Measurements from ENCODE around the gene SUGT1.
"Not testable (repeated sequence)": the region's sequence is repeated elsewhere in the genome, so short reads cannot be mapped to it uniquely, and the experiment has no call there.

SUGT1 gene

DNA sequence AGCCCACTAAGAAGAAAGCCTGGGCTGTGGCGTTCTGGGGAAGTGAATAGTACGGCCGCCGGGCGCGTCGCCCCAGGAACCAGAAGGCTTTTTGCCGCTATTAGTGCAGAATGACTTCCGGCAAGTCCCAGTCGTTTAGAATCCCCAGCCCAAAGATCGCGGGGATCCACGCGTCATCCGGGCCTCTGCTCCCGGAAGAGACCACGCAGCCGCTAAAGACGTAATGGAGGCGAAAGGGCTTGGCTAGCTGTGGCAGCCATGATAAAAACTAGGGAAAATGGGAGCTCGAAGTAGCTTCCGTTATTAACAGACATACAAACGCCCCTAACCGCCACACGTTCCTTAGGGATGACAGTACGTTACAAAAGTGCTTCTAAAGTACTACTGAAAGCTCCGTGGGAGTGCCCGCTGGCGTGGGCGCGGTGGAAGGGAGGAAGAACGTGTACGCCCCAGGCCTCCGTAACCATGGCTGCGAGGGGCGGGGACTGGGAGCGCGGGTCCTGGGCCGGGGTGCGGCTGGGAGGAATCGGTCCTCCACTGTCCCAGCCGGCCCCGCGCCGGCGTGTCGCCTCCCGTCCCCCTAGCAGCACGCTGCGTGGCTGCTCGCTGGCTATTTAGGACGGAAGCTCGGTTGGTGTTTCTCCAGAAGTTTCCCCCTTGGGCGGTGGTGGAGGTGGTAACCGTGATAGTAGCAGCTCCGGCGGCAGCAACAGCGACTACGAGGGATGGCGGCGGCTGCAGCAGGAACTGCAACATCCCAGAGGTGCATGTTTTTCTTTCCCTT lies at the start of gene SUGT1:
Gene SUGT1 (plus strand): TSS at position 641 of the 784 bp plus-strand sequence. CDS start 85 bp downstream, at position 726.
- peak; percentile 98 for ATAC-seq

DNA sequence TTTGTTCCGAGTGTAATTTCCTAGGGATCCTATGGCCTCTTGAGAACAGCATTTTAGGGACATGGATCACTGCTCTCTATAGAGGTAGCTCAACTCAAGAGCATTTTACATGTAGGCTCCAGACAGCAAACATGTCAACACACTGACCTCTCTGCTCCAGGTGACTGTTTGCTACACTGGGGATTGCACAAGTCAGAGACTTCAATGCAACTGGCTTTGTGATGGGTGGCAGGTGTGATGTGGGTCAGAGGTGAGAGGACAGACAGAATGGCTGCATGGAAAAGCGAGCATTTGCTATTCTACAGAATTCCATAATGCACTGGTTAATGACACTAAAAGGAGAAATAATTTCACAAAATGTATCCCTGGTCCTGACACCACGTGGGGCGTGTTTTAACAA lies 49.3 kb upstream of the SUGT1 start:
- not testable (repeated sequence) for H3K9me3 Mint-ChIP-seq

More for the DNA sequence above, at the start of gene SUGT1:
- H3K9me3 Mint-ChIP-seq = no peaks in the 10 kb centered on the region
- H3K4me3 Mint-ChIP-seq = no peak within 1 kb of the TSS
- peak; percentile 91 to 97 for DNase-seq (ENCODE audit: low spot score in 2 of 2)
- peaks cover 29% of the 10 kb centered on the region for H3K36me3 Mint-ChIP-seq
- peaks cover 5% of the 10 kb centered on the region for H3K4me1 Mint-ChIP-seq
- H3K27ac Mint-ChIP-seq = no peak within 1 kb of the TSS

DNA sequence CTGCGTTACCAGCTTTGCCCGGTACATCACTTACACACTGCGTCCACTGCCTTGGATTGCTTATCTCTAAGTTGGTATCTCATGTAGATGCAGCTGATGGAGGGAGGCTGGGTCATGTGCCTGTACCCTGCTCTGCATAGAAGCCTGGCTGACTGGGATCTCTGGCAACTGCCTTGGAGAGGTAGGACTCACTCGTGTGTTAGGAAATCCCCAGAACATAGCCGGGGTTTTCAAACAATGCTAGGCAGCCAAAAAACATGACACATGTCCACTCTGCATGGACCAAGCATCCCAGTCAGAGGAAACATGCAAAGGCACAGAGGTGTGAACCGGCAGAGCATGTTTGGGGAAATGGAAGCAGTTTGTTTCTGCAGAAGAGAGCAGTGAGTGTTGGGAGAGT lies 46.5 kb upstream of the SUGT1 start:
- not testable (repeated sequence) for H3K4me3 Mint-ChIP-seq; H3K9me3 Mint-ChIP-seq; H3K27ac Mint-ChIP-seq; DNase-seq (ENCODE audit: low spot score in 2 of 2); ATAC-seq; H3K4me1 Mint-ChIP-seq; H3K36me3 Mint-ChIP-seq

More for the DNA sequence above, 49.3 kb upstream of the SUGT1 start:
- H3K27ac Mint-ChIP-seq; ATAC-seq; H3K4me3 Mint-ChIP-seq; H3K36me3 Mint-ChIP-seq; H3K4me1 Mint-ChIP-seq; DNase-seq (ENCODE audit: low spot score in 2 of 2): not testable (repeated sequence)

DNA sequence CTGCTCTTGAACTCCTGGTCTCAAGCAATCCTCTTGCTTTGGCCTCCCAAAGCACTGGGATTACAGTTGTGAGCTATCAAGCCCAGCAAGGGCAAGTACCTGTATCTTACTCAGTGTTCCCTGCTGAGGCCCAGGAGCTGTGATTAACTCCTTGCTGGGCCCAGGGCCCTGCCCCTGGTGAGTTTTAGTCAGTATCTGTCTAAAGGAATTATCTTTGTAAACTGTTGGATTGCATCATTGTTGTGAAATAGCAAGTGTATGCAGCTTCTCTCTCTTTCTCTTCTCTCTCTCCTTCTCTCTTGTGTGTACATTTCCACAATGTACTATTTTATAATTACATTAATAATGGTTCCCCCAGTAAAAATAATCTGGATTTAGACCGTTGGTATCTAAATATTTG lies 45.8 kb upstream of the SUGT1 start:
- not testable (repeated sequence) for H3K9me3 Mint-ChIP-seq; DNase-seq (ENCODE audit: low spot score in 2 of 2); H3K4me3 Mint-ChIP-seq; ATAC-seq; H3K36me3 Mint-ChIP-seq; H3K4me1 Mint-ChIP-seq; H3K27ac Mint-ChIP-seq

DNA sequence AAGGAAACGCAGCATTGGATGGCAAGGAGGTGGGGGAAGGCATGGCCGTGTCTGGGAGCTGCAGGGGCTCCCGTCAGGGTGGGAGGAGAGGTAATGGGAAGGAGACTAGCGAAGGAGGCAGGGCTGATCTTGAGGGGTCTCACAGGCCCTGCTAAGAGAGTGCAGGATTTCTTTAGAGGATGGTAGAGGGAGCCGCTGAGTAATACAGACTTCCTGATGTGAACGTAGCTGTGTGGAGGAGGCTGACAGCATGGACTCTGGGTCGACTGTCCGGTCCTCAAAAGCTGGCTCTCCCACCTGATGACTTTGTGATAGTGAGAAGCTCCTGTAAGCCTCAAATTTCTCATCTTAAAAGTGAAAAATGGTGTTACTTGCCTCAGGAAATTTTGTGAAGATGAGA lies 44.5 kb upstream of the SUGT1 start:
- H3K27ac Mint-ChIP-seq = peak overlapping the region; percentile 63
- not testable (repeated sequence) for H3K9me3 Mint-ChIP-seq; H3K36me3 Mint-ChIP-seq; H3K4me3 Mint-ChIP-seq; ATAC-seq; H3K4me1 Mint-ChIP-seq; DNase-seq (ENCODE audit: low spot score in 2 of 2)

DNA sequence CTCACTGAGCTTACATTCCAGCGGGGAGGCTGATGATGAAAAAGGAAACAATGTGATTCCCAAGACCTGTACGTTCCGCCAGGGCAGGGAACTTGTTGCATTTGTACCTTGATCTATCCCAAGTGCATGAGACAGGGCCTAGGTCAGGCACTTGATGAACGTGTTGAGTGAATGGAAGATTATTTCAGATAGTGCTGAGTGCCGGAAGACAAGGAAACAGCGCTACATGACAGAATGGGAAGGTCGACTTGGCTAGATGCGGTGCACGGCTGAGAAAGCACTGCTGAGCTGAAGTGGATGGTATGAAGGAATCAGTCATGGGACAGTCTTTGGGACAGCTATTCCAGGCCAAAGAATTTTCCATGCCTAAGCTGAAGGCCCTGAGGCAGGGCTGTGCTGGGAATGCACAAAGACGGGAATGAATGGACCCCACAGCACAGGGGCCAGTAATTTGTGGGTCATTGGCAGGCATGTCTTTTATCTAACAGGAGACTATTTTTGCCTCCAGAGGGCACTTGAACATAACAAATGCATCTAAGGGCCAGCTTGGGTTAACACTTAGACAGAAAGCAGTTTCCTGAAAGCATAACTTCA lies 43.5 kb upstream of the SUGT1 start:
- H3K27ac Mint-ChIP-seq = peak overlapping the region; percentile 63
- H3K36me3 Mint-ChIP-seq; H3K4me3 Mint-ChIP-seq; H3K4me1 Mint-ChIP-seq; DNase-seq (ENCODE audit: low spot score in 2 of 2); H3K9me3 Mint-ChIP-seq: not testable (repeated sequence)
- ATAC-seq = peak; percentile 70

DNA sequence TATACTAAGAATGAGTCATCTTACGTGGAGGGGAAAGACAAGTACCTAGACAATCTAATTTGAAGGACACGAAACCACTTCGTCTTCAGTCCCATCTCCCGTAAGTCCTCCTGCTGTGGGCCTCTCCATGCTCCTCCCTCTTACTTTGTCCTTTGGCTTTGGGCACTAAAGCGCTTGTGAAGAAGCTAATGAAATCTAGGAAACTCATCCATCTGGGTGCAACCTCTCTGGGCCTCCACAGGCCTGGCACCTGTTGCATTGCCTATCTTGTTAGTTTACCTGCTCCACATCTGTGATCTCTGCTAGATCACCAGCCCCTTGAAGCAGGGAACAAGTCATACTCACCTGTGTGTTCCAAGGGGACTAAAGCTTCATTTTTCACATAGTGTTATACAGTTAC lies 42.5 kb upstream of the SUGT1 start:
- not testable (repeated sequence) for H3K4me3 Mint-ChIP-seq; H3K36me3 Mint-ChIP-seq; H3K9me3 Mint-ChIP-seq; H3K4me1 Mint-ChIP-seq; DNase-seq (ENCODE audit: low spot score in 2 of 2); H3K27ac Mint-ChIP-seq; ATAC-seq

DNA sequence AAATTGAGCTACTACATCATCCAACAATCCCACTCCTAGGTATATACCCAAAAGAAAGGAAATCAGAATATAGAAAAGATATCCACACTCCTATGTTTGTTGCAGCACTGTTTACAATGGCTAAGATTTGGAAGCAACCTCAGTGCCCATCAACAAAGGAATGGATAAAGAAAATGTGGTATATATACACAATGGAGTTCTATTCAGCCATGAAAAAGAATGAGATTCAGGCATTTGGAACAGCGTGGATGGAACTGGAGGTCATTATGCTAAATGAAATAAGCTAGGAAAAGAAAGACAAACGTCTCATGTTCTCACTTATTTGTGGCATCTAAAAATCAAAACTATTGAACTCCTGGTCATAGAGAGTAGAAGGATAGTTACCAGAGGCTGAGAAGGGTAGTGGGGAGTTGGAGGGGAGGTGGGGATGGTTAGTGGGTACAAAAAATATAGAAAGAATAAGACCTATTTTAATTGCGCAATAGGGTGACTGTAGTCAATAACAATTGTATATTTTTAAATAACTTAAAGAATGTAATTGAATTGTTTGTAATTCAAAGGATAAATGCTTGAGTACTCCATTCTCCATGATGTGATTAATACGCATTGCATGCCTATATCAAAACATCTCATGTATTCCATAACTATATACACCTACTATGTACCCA lies 37.4 kb upstream of the SUGT1 start:
- no peak overlapping the region for H3K27ac Mint-ChIP-seq
- H3K36me3 Mint-ChIP-seq = peaks cover 19% of the 10 kb centered on the region
- DNase-seq (ENCODE audit: low spot score in 2 of 2) (no peak), ATAC-seq (no peak)
- peaks cover 15% of the 10 kb centered on the region for H3K4me1 Mint-ChIP-seq
- no peaks in the 10 kb centered on the region for H3K9me3 Mint-ChIP-seq
- H3K4me3 Mint-ChIP-seq = no peak overlapping the region

DNA sequence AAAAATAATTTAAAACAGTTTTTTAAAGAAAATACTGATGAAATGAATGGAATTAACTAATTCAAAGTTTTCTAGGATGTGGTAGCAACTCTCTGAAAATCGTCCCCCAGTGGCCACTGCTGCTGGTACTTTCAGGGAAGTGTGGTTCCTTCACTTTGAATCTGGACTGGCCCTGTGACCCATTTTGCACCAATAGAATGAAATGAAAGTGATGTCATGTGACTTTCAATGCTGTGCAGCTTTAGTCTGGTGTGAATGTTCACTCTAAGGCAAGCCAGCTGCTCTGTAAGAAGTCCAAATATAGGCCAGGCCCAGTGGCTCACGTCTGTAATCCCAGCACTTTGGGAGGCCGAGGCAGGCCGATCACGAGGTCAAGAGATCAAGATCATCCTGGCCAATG lies 36.8 kb upstream of the SUGT1 start:
- peaks cover 19% of the 10 kb centered on the region for H3K36me3 Mint-ChIP-seq
- no peak for DNase-seq (ENCODE audit: low spot score in 2 of 2)
- ATAC-seq = no peak
- peak overlapping the region; percentile 97 for H3K4me3 Mint-ChIP-seq
- H3K4me1 Mint-ChIP-seq = peaks cover 15% of the 10 kb centered on the region
- no peaks in the 10 kb centered on the region for H3K9me3 Mint-ChIP-seq
- peak overlapping the region; percentile 94 for H3K27ac Mint-ChIP-seq

DNA sequence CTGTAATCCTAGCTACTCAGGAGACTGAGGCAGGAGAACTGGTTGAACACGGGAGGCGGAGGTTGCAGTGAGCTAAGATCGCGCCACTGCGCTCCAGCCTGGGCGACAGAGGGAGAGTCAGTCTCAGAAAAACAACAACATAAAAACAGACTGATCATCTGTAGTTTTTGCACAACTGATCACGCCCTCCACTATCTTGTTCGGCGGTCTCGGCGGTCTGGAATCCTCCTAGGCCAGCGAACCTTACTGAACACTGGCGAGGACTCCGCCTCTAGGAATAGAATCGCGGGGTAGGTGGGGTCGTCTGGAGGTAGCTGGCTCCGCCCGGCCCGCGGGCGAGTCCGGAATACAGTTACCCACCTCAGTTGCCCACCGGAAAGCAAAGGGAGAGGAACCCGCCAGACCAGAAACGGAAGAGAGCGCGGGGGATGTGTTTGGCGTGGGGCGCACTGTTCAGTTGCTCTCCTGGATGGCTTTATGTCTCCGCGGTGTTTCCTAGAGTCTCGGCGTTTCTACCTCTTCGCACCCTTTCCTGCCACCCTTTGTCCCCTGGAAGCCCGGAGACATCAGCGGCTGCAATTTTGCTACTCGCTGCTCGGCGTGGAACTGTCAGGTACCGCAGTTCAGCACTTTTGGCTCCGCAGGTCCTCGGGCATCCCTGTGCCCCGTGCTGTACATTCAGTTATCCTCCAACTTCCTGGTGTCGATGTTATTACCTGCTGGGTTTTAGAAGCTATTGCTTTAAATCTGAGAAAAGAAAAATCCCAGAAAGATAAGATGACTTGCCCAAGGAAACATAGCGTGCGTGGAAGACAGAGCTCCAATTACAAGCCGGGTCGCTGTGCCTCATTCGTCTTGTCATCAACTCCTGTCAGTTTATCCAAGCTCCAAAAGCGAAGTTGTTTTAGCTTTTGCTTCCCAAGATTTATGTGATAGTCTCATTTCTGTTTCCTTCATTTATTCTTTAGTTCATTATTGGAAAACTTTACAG lies 35.3 kb upstream of the SUGT1 start:
- Mint-ChIP-seq H3K4me1 (peaks cover 15% of the 10 kb centered on the region), H3K27ac (peak overlapping the region; percentile 94), H3K4me3 (peak overlapping the region; percentile 97), H3K36me3 (peaks cover 27% of the 10 kb centered on the region), H3K9me3 (no peaks in the 10 kb centered on the region)
- ATAC-seq (peak; percentile 99), DNase-seq (ENCODE audit: low spot score in 2 of 2) (peak; percentile 70 to 94)

DNA sequence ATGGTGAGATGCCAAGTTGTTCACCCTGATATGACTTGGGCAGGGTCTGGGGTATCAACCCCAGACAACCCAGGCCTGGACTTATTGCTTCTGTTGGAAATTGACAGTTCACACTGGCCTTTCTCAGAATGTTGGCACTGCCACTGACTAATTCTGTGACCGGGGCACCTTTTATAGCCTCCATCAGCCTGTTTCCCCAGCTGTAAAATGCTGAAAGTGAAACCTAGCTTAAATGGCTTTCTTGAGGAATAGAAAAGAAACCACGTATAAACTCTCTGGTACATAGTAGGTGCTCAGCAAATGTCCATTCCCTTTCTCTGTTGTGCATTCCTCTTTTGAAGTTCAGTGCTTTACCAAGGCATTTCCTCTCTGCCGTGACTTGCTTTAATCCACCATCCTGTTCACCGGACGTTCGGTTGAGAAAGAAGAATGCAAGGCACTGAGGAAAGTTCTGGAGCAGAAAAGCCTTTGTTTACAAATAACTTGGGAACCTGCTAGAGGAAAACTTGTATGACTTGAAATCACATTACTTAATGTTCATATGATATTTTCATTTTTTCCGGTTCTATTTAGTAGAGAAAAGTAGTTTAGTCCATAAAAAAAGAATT lies 21.4 kb upstream of the SUGT1 start:
- not testable (repeated sequence) for H3K4me1 Mint-ChIP-seq; DNase-seq (ENCODE audit: low spot score in 2 of 2); H3K4me3 Mint-ChIP-seq; H3K9me3 Mint-ChIP-seq; ATAC-seq; H3K27ac Mint-ChIP-seq
- H3K36me3 Mint-ChIP-seq = peaks cover 63% of the 10 kb centered on the region

DNA sequence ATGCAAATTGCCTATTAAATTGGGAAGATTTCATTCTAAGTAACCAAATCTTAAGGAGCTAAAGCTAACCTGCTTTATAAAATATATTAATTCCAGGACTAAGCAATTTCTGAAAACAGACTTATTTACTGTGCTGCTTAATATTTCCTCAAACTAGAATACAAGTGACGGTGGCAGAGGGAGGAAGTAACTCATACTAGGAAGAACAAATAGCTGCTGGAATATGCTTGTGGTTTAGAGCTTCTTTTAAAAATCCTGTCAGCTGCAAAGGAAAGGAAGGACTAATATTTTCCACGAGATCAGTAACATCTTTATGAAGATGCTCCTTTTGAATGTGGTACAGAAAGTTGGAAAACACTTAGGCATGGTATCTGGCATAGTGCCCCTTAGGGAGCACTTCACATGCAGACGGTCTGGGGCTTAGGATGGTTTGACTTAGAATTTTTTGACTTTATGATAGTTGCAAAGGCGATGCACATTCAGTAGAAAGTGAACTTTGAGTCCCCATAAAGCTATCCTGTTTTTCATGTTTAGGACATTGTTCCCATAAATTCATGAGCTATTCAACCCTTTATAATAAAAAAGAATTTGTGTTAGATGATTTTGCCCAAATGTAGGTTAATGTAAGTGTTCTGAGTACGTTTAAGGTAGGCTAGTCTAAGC lies 13.8 kb upstream of the SUGT1 start:
- DNase-seq (ENCODE audit: low spot score in 2 of 2) = no peak
- no peak overlapping the region for H3K4me3 Mint-ChIP-seq
- H3K36me3 Mint-ChIP-seq = peaks cover 43% of the 10 kb centered on the region
- no peaks in the 10 kb centered on the region for H3K4me1 Mint-ChIP-seq
- H3K27ac Mint-ChIP-seq = no peak overlapping the region
- no peaks in the 10 kb centered on the region for H3K9me3 Mint-ChIP-seq
- no peak for ATAC-seq

DNA sequence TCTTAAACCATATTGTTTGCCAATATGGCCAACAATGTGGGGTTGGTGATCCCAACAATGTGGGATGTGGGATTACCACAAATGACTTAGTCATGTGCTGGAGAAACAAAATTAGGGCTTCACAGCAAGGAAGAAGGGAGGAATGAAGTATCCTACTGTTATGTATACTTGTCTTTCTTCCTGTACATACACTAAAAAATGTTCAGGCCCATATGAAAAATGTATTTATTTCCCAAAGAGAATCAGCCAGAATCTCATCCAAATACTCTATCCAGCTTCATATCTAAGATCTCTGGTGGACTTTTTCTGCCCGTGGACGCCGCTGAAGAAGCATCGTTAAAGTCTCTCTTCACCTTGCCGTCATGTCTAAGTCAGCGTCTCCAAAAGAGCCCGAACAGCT lies 10.5 kb upstream of the SUGT1 start, which contains the start of gene HNRNPA1L2:
Gene HNRNPA1L2 (plus strand): TSS at position 301 of the 400 bp plus-strand sequence. CDS start 62 bp downstream, at position 363.
- no peak within 1 kb of the TSS for H3K4me3 Mint-ChIP-seq
- H3K36me3 Mint-ChIP-seq = peaks cover 40% of the 10 kb centered on the region
- no peak within 1 kb of the TSS for H3K27ac Mint-ChIP-seq
- H3K4me1 Mint-ChIP-seq = no peaks in the 10 kb centered on the region
- DNase-seq (ENCODE audit: low spot score in 2 of 2) (no peak), ATAC-seq (no peak)
- no peaks in the 10 kb centered on the region for H3K9me3 Mint-ChIP-seq

DNA sequence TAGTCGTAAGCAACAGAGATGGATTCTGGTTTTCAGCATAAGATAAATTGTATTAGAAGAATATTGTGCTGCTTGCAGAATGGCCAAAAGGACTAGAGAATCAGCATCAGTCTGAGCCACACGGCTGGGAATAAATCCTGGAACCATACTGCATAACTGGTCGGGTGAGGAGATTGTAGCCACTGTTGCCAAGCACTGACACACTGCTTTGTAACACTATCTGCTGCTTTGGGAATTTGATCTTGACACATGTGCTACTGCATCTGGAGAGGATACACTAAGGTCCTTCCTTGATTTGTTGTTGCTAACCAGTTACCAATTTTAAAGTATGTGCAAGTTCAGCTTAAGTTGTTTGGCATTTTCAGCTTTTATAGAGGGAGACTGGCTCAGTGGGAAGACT lies 8.5 kb upstream of the SUGT1 start:
- Mint-ChIP-seq H3K9me3 (no peaks in the 10 kb centered on the region), H3K27ac (no peak overlapping the region), H3K4me1 (no peaks in the 10 kb centered on the region), H3K4me3 (no peak overlapping the region), H3K36me3 (peaks cover 32% of the 10 kb centered on the region)
- no peak for DNase-seq (ENCODE audit: low spot score in 2 of 2)
- ATAC-seq = no peak
